Measurements from ENCODE around the gene PPP3CA.
A peak's percentile ranks its signal among the peaks of the same experiment; 100 is the strongest.

The PPP3CA gene

DNA sequence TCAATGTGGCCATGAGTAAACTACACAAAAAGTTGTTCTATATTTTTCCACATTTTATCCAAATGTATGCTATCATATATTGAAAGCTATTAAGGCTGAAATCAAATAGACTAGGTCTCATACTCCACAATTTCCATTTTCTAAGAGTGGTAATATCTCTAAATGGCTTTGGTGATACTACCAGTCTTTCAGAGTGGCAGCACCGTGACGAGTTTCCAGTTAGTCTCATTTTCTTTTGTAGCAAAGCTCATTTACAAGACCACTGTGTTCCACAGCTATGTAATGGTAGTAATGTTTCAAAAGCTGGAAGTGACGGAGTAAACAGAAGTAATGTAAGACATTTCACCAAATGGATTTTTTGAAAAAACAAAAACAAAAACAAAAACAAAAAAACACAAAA, 228.2 kb downstream of the PPP3CA start:
- WGBS (ENCODE audit: insufficient coverage), result 100% methylated on average over 2 of the region's 3 CpGs
- CTCF ChIA-PET, result no interaction called here

DNA sequence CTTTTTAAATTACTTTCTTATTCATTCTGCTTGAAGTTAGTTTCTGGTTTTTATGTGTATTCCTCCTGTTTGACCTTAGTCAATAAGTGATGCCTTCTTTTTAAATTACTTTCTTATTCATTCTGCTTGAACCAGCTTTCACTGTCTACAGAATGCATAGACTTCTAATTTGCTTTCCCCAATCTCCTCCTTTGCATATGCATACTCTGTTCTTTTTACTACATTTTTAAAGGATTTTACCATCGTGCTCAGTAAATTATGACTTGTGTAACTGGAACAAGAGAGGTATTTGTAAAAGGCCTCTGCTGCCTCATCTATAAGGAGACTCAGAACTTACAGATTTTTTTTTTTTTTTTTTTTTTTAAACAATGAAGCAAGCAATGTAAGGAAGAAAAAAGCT, 228.7 kb downstream of the PPP3CA start:
- no peaks in the 10 kb centered on the region for H3K9me3 ChIP-seq (ENCODE audit: control extremely low read depth in 1 of 5, control insufficient read depth in 4 of 5, insufficient read depth in 2 of 5, low read depth in 1 of 5, low read length in 4 of 5)
- H3K4me3 ChIP-seq (ENCODE audit: control insufficient read depth in 1 of 7, extremely low read depth in 1 of 7, insufficient read depth in 4 of 7, low read depth in 2 of 7, low read length in 6 of 7), result no peak overlapping the region
- no peak overlapping the region for H3K27ac ChIP-seq (ENCODE audit: insufficient read depth in 1 of 2, low read depth in 1 of 2, low read length in 2 of 2, poor library complexity in 1 of 2, severe bottlenecking in 2 of 2)
- CTCF ChIA-PET, result no interaction called here
- WGBS (ENCODE audit: insufficient coverage), result no CpG with 5 or more reads among the region's 1 CpG
- H3K4me1 ChIP-seq (ENCODE audit: control extremely low read depth in 1 of 4, control insufficient read depth in 4 of 4, insufficient read depth in 4 of 4, low read length in 3 of 4), result peaks cover 0 to 5% (median 0%) of the 10 kb centered on the region in 4 experiments
- DNase-seq, result no peak
- H3K27me3 ChIP-seq (replicated peaks in 2 of 5; ENCODE audit: control insufficient read depth in 4 of 5, insufficient read depth in 5 of 5, low read length in 4 of 5), result no peaks in the 10 kb centered on the region
- POLR2A ChIA-PET, result no interaction called here
- no peaks in the 10 kb centered on the region for H3K36me3 ChIP-seq (ENCODE audit: control insufficient read depth in 4 of 4, insufficient read depth in 4 of 4, low read length in 3 of 4)

More for the DNA sequence above, 228.2 kb downstream of the PPP3CA start:
- peaks cover 0 to 5% (median 0%) of the 10 kb centered on the region in 4 experiments for H3K4me1 ChIP-seq (ENCODE audit: control extremely low read depth in 1 of 4, control insufficient read depth in 4 of 4, insufficient read depth in 4 of 4, low read length in 3 of 4)
- POLR2A ChIA-PET, result no interaction called here
- H3K9me3 ChIP-seq (ENCODE audit: control extremely low read depth in 1 of 5, control insufficient read depth in 4 of 5, insufficient read depth in 2 of 5, low read depth in 1 of 5, low read length in 4 of 5), result no peaks in the 10 kb centered on the region
- no peak overlapping the region for H3K4me3 ChIP-seq (ENCODE audit: control insufficient read depth in 1 of 7, extremely low read depth in 1 of 7, insufficient read depth in 4 of 7, low read depth in 2 of 7, low read length in 6 of 7)
- no peaks in the 10 kb centered on the region for H3K27me3 ChIP-seq (replicated peaks in 2 of 5; ENCODE audit: control insufficient read depth in 4 of 5, insufficient read depth in 5 of 5, low read length in 4 of 5)
- H3K27ac ChIP-seq (ENCODE audit: insufficient read depth in 1 of 2, low read depth in 1 of 2, low read length in 2 of 2, poor library complexity in 1 of 2, severe bottlenecking in 2 of 2), result no peak overlapping the region
- DNase-seq, result no peak
- H3K36me3 ChIP-seq (ENCODE audit: control insufficient read depth in 4 of 4, insufficient read depth in 4 of 4, low read length in 3 of 4), result no peaks in the 10 kb centered on the region

DNA sequence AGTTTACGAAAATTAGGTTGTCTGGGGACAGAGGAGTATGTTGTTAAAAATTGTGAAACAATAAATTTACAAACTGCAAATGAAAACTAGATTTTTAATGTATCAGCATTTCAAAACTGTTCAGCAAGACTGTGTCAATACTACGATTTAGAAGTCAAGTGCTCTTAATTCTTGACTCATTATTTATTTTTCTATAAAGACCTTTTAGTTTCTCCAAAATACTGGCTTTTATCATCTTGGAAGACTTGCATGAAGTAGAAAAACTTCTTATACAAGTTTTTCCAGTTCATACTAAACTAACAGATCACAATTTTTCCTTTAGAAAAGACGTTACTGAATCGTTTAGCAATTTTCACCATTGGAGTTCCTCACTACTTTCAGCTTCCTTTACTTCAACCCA, 231.4 kb downstream of the PPP3CA start:
- WGBS (ENCODE audit: insufficient coverage), result 100% methylated on average over 3 of the region's 4 CpGs
- H3K27ac ChIP-seq (ENCODE audit: insufficient read depth in 1 of 2, low read depth in 1 of 2, low read length in 2 of 2, poor library complexity in 1 of 2, severe bottlenecking in 2 of 2), result no peak overlapping the region
- no peaks in the 10 kb centered on the region for H3K36me3 ChIP-seq (ENCODE audit: control insufficient read depth in 4 of 4, insufficient read depth in 4 of 4, low read length in 3 of 4)
- H3K27me3 ChIP-seq (replicated peaks in 2 of 5; ENCODE audit: control insufficient read depth in 4 of 5, insufficient read depth in 5 of 5, low read length in 4 of 5), result no peaks in the 10 kb centered on the region
- H3K9me3 ChIP-seq (ENCODE audit: control extremely low read depth in 1 of 5, control insufficient read depth in 4 of 5, insufficient read depth in 2 of 5, low read depth in 1 of 5, low read length in 4 of 5), result no peaks in the 10 kb centered on the region
- no peak overlapping the region for H3K4me3 ChIP-seq (ENCODE audit: control insufficient read depth in 1 of 7, extremely low read depth in 1 of 7, insufficient read depth in 4 of 7, low read depth in 2 of 7, low read length in 6 of 7)
- DNase-seq, result no peak
- no peaks in the 10 kb centered on the region for H3K4me1 ChIP-seq (ENCODE audit: control extremely low read depth in 1 of 4, control insufficient read depth in 4 of 4, insufficient read depth in 4 of 4, low read length in 3 of 4)
- ChIA-PET POLR2A (no interaction called here), CTCF (no interaction called here)

DNA sequence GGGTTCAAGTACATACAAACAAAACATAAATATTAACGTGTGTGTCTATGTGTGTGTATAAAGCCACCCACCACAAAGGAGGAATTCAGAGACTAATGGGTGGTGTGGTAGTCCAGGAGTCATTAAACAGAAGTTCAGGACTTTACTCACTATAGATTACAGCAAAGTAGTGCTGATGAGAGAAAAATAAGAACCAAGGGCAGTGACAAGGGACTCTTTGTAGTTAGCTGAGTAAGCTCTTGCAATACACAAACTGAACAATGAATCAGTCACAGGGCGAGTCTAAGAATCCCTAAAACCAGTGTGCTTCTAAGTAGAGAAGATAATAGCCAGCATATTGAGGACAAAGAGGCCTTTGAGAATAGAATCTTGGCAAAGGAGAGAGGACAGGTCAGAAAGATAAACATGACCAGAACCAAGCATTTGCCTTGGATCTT, 232.4 kb downstream of the PPP3CA start:
- H3K27me3 ChIP-seq (replicated peaks in 2 of 5; ENCODE audit: control insufficient read depth in 4 of 5, insufficient read depth in 5 of 5, low read length in 4 of 5), result no peaks in the 10 kb centered on the region
- POLR2A ChIA-PET, result no interaction called here
- CTCF ChIA-PET, result no interaction called here

DNA sequence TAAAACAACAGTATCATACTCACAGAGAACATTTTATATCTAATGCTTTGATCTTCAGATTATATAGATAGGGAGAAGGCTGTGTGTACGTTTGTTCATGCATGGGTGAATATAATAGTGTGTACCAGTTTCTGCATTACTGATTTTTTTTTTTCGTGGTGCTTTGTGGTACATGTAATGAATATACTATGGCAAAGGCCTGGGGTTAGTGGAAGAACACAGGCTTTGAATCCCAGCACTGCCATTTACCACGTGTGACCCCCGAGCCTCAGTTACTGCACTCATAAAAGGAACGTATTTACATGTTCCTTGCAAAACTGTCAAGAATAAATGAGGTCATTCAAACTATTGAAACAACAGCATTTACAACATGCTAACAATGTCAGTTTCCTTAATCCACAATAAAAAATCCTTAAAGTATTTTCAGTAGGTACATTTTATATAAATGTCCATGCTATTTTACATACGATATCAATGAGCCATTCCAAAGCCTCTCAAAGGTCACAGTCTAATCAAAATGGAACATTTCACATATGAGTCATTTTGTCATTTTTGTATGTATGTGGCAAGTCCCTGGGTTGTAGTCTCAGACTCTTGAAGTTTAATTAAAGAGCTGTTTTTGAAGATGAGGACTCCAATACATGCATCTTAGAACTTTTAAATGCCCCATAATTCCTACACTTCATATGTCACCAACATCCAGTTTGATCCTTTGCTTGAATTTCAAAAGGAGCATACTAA, 242.8 kb downstream of the PPP3CA start:
- Histone ChIP-seq H3K36me3 (ENCODE audit: control insufficient read depth in 4 of 4, insufficient read depth in 4 of 4, low read length in 3 of 4) (peaks cover 0 to 6% (median 5%) of the 10 kb centered on the region in 4 experiments), H3K4me1 (ENCODE audit: control extremely low read depth in 1 of 4, control insufficient read depth in 4 of 4, insufficient read depth in 4 of 4, low read length in 3 of 4) (peaks cover 15 to 33% (median 25%) of the 10 kb centered on the region in 4 experiments), H3K27me3 (replicated peaks in 2 of 5; ENCODE audit: control insufficient read depth in 4 of 5, insufficient read depth in 5 of 5, low read length in 4 of 5) (no peaks in the 10 kb centered on the region), H3K27ac (ENCODE audit: insufficient read depth in 1 of 2, low read depth in 1 of 2, low read length in 2 of 2, poor library complexity in 1 of 2, severe bottlenecking in 2 of 2) (peak overlapping the region in 1 of 2 experiments; percentile 67), H3K4me3 (ENCODE audit: control insufficient read depth in 1 of 7, extremely low read depth in 1 of 7, insufficient read depth in 4 of 7, low read depth in 2 of 7, low read length in 6 of 7) (no peak overlapping the region), H3K9me3 (ENCODE audit: control extremely low read depth in 1 of 5, control insufficient read depth in 4 of 5, insufficient read depth in 2 of 5, low read depth in 1 of 5, low read length in 4 of 5) (no peaks in the 10 kb centered on the region)
- CTCF ChIA-PET, result no interaction called here
- DNase-seq, result peak in 1 of 3 donors; percentile 44
- WGBS (ENCODE audit: insufficient coverage), result 76% methylated on average over 4 of the region's 6 CpGs
- POLR2A ChIA-PET, result no interaction called here

More for the DNA sequence above, 232.4 kb downstream of the PPP3CA start:
- WGBS (ENCODE audit: insufficient coverage), result no CpG with 5 or more reads among the region's 2 CpGs
- Histone ChIP-seq H3K4me3 (ENCODE audit: control insufficient read depth in 1 of 7, extremely low read depth in 1 of 7, insufficient read depth in 4 of 7, low read depth in 2 of 7, low read length in 6 of 7) (no peak overlapping the region), H3K9me3 (ENCODE audit: control extremely low read depth in 1 of 5, control insufficient read depth in 4 of 5, insufficient read depth in 2 of 5, low read depth in 1 of 5, low read length in 4 of 5) (no peaks in the 10 kb centered on the region), H3K4me1 (ENCODE audit: control extremely low read depth in 1 of 4, control insufficient read depth in 4 of 4, insufficient read depth in 4 of 4, low read length in 3 of 4) (no peaks in the 10 kb centered on the region), H3K27ac (ENCODE audit: insufficient read depth in 1 of 2, low read depth in 1 of 2, low read length in 2 of 2, poor library complexity in 1 of 2, severe bottlenecking in 2 of 2) (no peak overlapping the region), H3K36me3 (ENCODE audit: control insufficient read depth in 4 of 4, insufficient read depth in 4 of 4, low read length in 3 of 4) (no peaks in the 10 kb centered on the region)
- no peak for DNase-seq

DNA sequence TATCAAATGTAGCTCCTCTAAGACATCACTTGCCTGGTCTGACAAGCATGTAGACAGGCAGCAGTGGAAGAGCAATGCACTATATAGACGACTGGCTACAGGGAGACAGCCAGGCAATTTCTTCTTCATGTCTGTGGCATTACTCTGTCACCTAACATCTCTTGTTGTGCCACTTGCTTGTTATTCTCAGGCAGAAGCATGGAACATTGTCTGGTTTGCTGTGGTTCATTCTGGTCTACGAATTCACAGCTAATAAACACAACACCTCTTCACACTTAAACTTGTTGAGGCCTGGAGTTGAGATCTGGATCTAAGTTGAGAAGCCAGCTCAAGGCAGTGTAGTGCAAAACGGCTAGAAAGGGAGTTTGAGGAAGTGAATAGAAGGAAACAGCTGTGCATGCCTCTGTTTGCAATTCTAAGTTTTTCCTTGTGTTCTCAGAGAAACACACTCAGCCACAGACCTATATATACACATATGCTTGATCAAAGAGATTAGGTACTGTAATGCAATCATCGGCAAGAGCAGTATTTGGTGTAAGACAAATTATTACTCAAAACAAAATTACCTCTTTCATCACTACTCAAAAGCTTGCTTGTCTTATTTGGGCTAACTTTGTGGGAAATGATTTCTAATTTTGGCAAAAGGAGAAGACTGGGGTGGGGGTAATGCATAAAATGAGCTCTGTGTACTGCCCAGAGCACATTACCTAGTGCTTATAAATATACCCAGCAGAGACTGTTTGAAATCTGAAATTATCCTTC, 243.8 kb downstream of the PPP3CA start:
- peak; percentile 36 to 95 (median 91) for DNase-seq
- H3K27me3 ChIP-seq (replicated peaks in 2 of 5; ENCODE audit: control insufficient read depth in 4 of 5, insufficient read depth in 5 of 5, low read length in 4 of 5), result no peaks in the 10 kb centered on the region
- peak overlapping the region in 1 of 2 experiments; percentile 67 for H3K27ac ChIP-seq (ENCODE audit: insufficient read depth in 1 of 2, low read depth in 1 of 2, low read length in 2 of 2, poor library complexity in 1 of 2, severe bottlenecking in 2 of 2)
- POLR2A ChIA-PET, result no interaction called here
- peak overlapping the region in 4 of 7 experiments; percentile 8 to 50 (median 22) for H3K4me3 ChIP-seq (ENCODE audit: control insufficient read depth in 1 of 7, extremely low read depth in 1 of 7, insufficient read depth in 4 of 7, low read depth in 2 of 7, low read length in 6 of 7)
- peaks cover 15 to 33% (median 25%) of the 10 kb centered on the region in 4 experiments for H3K4me1 ChIP-seq (ENCODE audit: control extremely low read depth in 1 of 4, control insufficient read depth in 4 of 4, insufficient read depth in 4 of 4, low read length in 3 of 4)
- WGBS (ENCODE audit: insufficient coverage), result 11% methylated on average over 1 of the region's 4 CpGs
- CTCF ChIA-PET, result interaction anchor here (0.9 to 1.4 kb wide), 3 partner anchors 9 to 46 kb away, joined by 3 read pairs; no protein-coding TSS in a partner anchor
- H3K36me3 ChIP-seq (ENCODE audit: control insufficient read depth in 4 of 4, insufficient read depth in 4 of 4, low read length in 3 of 4), result peaks cover 0 to 7% (median 4%) of the 10 kb centered on the region in 4 experiments
- H3K9me3 ChIP-seq (ENCODE audit: control extremely low read depth in 1 of 5, control insufficient read depth in 4 of 5, insufficient read depth in 2 of 5, low read depth in 1 of 5, low read length in 4 of 5), result no peaks in the 10 kb centered on the region

Measured in common myeloid progenitor, CD34-positive (primary cell).